HTERT RPE-1 (cell line): ENCODE data around the gene CDC42BPB.
"Not testable (repeated sequence)": the region's sequence is repeated elsewhere in the genome, so short reads cannot be mapped to it uniquely, and the experiment has no call there.

Source experiments
- in situ Hi-C: fragments of 300-500 bp; cut with MboI; formaldehyde crosslinking; loops from 4 replicates; pipeline ENCODE4 v1.14.3; 2020; ENCODE audit warnings: low sequenced_read_pairs

CDC42BPB gene

DNA sequence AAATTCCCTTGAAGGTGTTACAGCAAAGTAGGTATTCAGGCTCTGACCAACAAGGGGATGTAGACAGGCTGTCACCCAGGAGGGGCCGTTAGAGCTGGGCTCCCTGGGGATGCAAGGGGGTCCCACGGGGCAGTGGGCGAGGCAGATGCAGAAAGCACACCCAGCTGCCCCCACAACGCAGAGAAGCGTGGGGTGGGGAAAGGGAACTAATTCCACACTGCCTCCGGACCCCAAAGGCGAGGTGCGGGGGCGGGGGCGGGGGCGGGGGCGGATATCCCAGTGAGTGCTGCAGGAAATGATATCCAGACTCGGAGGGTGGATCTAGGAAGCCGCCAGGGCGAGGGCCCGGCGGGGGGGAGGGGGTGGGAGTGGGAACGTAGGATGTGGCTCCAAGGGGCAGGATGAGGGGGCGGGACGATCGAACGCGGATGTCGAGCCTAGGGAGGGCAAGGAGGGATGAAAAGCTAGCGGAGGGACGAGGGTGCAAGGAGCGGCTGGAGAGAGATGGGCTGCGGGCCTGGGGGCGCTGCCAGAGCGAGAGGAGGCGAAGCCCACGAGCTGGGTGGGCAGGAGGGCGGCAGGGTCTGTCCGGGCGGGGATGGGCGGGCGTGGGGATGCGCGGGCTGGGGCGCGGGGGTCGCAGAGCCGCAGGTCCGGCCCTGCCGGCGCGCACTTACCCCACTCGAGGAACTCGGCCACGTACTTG is 874 bp downstream of the CDC42BPB start:
- in situ Hi-C loops, result no loop called here

DNA sequence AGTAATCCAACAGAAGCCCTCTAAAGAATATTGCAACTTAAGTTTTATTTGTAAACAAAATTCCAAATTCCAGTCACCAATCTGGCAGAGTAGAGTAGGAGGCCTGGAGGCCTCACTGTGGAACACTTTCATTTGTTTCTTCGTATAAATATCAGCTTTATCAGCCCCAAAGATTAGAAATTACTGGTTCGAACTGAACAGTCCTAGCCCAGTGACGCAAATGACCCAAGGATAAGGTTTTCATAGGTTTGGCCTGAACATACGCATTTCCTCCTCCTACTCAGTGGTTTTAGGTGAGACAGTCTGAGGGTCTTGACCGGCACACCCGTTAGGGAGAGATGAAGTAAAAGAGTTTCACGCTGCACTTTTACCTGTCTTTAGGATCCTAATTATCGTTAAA is 1.7 kb downstream of the CDC42BPB start:
- in situ Hi-C loops, result no loop called here

DNA sequence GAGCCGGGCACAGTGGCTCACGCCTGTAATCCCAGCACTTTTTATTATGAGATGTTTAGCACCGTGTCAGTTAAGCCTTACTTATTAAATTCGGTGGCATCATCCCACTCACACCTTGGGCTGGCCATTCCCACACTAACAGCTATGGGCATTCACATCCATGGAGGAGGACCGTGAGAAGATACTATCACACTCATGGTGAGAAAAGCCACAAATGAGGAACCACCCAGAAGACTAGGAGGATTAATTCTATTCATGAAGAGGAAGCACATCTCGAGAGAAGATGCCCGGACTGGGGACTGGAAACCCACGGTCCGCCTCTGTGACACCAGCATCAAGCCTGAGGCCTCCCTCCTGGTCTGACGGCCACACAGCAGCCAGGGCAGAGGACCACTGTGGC is 4.9 kb downstream of the CDC42BPB start:
- in situ Hi-C loops, result no loop called here

DNA sequence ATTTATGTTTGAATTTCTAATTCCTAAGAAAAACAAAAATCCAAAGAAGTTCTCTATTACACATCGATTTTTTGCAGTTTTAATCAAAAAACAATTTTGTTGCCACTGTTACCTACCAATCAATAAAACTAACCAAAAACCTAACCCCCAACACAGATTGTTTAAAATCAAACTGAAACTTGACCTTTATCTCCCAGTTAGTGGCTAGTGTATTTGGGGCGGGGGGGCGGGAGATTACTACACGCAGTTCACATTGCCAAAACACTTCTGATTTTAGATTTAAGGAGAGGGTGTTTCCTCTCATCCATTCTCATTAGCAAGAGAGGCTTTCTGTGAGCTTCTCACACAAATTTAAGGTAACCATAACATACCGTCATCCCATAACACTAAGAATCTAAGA is 6.4 kb downstream of the CDC42BPB start:
- in situ Hi-C loops, result no loop called here

DNA sequence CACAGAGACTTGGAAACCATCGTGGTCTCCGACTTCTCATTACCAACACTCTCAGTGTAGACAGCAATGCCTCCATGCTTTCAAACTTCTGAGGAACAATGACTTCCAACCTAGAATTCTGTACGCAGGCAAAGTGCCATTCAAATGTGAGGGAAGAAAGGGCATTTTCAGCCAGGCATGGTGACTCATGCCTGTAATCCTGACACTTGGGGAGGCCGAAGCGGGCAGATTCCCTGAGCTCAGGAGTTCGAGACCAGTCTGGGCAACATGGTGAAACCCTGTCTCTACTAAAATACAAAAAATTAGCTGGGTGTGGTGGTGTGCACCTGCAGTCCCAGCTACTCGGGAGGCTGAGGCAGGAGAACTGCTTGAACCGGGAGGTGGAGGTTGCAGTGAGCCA is 9.9 kb downstream of the CDC42BPB start:
- in situ Hi-C loops, result not testable (repeated sequence)

DNA sequence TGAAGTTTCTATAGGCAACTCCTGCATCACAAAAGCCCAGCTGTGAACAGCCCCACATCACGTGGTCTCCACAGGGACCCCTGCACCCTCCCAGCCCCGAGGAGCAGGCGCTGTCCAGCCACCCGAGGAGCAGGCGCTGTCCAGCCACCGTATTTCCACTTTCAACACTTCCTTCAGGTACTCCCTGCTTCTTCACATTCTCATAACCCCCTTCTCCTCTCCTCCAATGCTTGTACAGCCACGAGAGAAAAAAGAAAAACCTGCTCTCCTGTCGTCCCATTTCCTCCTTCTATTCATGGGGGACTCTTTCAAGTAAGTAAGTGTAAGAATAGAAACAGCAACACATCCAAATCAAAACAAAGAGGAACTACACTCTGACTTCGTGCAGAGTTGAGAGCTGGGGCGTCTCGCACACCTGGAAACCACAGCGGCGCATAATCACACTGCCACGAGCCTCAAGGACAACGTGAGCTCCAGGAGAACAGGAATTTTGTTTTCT is 11.9 kb downstream of the CDC42BPB start:
- in situ Hi-C loops, result no loop called here

DNA sequence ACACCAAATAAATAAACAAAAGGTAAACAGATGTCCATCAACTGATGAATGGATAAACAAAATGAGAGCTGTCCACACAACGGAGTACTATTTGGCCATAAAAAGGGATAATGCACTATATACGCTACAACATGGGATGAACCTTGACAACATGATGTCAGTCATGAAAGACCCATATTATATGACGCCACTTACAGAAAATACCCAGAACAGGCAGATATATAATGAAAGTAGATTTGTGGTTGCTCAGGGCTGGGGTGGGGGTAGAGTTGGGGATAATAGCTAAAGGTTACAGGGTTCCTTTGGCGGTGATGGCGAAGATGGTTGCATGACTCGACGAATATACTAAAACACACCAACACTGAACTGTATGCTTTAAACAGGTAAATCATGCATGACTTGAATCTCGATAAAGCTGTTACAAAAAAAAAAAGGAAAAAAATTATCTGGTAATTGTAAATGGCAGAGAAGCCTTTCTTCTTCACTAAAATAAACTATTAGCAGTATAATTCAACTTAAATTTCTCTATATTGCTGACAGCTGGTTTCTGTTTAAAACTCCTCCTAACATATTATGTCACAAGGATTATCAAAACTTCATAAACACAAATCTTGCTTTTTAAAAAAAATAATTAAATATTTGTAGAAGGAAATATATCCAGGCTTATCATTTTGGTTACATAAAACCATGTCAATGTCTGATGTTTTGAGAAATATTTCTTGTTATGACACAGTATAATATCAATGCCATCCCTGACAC is 13.9 kb downstream of the CDC42BPB start:
- in situ Hi-C loops, result no loop called here

DNA sequence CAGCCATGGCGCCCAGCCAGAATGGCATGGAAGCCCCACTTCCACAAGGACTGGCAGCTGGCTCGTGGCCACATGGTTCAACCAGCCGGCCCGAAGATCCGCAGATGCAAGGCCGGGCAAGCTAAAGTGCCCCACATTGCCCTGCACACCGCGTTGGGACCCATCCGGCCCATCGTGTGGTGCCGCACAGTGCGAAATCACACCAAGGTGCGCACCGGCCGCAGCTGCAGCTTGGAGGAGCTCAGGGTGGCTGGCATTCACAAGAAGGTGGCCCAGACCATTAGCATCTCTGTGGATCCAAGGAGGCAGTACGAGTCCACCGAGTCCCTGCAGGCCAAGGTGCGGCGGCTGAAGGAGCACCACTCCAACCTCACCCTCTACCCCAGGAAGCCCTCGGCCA is 15.9 kb downstream of the CDC42BPB start:
- in situ Hi-C loops, result no loop called here

DNA sequence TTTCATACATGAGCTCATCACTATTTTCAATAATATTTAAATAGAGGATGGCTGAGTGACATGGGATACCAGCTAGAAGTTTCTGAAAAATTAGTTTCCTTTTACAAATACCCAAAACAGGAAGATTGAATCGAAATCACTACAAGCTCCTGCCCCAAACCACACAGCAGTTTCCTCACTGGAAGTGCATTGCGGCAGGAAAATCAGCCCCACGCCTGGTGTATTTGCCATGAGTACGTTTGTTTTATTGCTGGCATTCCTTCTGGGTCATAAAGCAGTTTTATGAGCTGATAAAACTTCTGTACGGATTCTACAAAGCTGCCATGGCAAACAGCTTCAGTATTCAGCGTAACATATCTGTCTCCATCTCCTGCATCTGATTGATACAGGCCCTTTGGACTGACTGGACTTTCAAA is 23.7 kb downstream of the CDC42BPB start:
- in situ Hi-C loops, result no loop called here

DNA sequence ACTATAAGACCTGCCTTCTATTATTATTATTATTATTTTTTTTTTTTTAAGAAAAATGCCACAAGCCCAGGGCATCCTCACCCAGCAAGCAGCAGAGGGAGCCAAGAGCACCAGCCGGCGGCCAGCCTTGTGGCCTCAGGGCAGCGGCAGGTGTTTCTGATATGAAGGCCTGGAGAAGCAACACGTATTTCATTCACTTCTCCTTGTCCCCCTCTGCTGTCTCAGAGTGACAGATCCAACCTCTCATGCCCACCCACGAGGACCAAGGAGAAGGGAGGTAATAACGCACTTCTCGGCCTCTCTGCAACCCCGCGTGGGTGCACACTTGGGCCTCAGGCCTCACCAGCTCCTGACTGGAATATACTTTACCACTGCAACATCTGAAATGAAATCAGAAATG is 25.4 kb downstream of the CDC42BPB start:
- in situ Hi-C loops, result no loop called here

DNA sequence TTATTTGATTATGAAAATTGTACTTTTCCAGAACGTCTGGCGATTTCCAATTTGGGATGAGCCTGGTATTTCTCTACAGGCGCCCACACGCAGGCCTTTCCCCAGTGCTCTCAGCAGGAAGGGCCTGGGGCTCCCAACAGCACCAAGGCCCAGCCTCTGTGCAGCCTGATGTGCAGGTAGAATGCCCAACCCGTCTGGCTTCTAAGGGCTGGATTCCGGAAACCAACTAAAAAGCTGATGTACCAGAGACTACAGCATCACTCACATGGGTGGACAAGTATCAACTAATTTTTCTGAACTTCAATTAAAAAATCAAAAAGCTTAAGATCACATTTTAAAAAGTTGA is 25.8 kb downstream of the CDC42BPB start:
- in situ Hi-C loops, result no loop called here

DNA sequence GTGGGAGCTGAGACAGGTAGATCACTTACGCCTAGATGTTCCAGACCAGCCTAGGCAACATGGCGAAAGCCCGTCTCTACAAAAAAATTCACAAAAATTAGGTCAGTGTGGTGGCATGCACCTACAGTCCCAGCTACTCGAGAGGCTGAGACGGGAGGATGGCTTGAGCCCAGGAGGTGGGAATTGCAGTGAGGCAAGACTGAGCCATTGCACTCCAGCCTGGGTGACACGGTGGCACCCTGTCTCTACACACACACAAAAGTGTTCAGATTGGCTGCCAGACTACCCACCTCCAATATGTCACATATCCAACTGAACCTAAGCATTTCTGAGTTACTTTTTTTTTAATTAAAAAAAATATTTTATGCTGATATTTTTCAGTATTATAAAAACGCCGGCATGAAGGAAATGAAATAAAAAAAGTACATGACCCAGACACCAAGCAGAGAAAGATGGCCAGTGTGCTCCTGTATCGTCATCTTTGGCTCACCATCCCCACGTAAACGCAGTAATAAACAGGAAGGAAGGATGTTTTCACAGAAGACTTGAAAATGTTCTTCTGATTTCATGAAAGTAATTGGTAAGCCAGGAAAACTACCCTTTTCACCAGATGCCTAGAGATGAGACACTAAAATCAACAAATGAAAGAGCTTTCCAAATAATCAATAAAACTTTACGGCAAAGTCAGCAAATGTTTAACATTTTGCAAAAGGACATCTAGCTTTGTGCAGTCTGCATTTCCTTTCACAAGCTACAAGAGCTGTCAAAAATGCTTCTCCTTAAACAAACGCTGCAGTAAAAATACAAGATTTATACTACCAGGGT is 26.4 kb downstream of the CDC42BPB start:
- in situ Hi-C loops, result no loop called here

DNA sequence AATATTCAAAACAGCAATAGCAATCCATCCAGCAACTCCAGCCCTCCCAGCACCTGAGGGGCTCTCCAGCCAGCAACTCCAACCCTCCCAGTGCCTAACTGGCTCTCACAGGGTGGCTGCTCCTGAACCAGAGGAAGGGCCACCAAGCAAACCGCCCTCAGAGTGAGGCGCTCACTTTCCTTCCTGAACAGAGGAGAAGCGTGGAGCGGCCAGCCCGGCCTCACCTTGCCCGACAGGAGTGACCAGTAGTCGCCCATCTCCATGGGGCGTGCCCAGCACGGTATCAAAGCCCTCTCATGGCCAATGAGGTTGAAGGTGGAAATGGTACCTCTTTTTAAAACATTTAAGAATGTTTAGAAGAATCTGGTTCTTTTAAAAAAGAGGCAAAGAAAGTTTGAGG is 27.4 kb downstream of the CDC42BPB start:
- in situ Hi-C loops, result no loop called here

DNA sequence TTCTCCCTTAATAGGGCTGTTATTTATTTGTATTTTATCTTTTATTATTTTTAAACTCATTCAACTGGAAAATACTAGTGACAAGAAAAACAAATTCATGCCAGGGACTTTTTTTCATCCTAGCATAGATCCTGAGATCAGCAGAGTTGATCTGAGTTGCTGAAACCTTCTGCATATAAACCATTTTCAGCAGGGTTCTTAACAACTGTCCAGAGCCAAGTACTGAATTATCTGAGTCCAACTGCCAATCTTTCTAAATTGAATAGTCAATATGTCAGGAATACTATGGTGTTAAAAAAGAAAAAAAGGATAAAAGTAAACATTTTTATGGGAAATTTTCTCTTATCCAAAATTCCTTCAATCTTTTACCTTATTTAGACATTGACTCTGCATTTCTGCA is 28.6 kb downstream of the CDC42BPB start:
- in situ Hi-C loops, result no loop called here

DNA sequence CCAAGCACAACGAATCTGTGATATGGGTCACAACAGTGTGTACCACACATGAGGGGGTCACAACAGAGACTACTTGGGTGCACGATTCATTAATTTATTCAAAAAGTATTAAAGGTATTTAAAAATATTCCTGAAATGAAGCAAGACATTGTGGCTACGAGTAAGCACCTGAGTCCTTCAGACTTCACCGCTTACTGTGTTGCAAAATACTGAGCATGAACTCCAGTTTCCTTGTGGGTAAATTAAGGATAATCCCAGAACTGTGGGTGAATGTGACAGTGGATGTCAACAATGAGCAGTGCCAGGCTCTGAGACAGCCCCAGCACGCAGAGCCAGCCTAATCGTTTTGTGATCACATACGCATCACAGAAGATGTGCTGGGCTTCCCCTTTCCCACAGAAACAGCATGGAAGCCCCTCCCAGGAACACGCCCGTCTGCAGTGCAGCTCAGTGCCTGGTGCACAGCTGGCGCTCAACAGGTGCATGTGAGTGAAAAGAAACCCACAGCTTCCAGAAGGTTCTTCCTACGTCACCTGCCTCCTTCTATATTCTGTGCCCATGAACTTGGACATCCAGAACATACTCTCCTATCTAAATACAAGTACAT is 29.1 kb downstream of the CDC42BPB start:
- in situ Hi-C loops, result no loop called here

DNA sequence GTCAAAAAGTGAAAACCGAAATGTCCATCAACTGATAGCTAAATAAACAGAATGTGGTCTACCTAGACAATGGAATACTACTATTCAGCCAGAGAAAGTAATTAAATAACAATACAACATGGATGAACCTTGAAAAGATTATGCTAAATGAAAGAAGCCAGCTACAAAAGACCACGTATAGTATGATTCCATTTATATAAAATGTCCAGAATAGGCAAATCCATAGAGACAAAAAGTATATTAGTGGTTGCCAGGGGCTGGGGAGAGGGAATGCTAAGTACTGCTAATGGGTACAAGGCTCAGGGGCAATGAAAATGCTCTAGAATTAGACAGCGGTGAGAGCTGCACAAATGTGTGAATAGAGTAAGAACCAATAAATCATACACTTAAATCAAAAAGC is 29.9 kb downstream of the CDC42BPB start:
- in situ Hi-C loops, result no loop called here

DNA sequence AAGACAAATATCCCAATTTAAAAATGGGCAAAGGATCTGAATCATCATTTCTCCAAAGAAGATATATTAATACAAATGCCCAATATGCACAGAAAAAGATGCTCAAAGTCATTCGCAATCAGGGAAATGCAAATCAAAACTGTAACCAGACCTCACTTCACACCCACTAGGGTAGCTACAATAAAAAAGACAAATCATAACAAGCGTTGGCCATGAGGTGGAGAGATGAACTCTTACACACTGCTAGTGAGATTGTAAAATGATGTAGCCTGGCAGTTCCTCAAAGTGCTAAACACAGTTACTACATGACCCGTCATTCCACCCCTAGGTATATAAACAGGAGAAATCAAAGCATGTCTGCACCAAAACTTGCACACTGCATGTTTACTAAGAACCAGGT is 30.4 kb downstream of the CDC42BPB start:
- in situ Hi-C loops, result no loop called here

DNA sequence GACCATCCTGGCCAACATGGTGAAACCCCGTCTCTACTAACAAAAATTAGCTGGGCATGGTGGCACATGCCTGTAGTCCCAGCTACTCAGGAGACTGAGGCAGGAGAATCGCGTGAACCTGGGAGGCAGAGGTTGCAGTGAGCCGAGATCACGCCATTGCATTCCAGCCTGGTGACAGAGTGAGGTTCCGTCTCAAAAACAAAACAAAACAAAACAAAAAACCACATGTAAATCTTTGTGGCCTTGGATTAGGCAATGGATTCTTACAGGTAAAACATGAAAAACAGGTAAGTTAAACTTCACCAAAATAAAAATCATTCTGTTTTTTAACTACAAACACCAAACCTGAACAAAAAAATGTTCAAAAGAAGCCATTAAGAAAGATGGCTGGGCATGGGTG is 31.2 kb downstream of the CDC42BPB start:
- in situ Hi-C loops, result not testable (repeated sequence)

DNA sequence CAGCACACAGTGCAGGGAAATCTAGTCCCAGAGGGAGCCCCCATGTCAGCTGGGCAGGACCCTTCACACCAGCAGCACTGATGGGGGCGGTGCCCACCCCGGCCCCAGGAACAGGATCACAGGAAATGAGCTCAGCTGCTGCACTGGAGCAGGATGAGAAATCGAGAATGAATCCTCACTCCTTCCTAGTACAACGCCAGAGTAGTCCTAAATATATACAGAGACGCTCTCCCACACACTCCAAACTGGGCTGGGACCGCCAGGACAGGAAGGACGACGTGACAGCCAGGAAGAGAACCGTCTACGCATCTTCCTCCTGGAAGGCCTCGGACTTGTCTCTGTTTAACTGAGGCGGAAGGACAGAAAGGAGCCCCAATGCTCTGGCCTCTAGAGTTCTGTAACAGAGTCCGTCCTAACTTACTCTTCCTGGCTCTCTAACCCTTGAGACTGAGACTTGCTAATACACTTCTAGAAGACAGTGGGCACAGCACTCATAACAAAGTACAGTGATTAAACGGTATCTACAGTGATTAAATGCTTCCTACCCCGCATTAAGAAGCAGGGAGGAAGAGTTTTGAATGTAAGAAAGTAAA is 33.4 kb downstream of the CDC42BPB start:
- in situ Hi-C loops, result no loop called here

DNA sequence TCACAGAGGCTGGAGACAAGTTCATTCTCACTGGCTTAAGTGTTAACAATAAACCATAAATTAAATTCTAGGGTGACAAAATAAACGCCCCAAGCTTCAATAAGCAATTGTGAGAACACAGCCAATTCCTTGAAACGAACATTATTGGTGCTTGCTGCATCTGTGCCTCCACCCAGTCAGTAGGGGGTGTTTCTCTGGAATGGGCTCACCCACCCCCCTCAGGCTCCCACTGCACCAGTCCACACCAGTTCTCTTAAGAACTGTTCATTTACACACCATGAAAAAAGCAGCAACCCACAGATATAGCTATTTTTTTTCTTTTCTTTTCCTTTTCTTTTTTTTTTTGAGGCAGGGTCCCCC is 34.7 kb downstream of the CDC42BPB start:
- in situ Hi-C loops, result no loop called here
